Measurements from ENCODE around the gene NUDT1. TPM values are rescaled to one million over a fixed set of nuclear protein-coding genes. Genes with fewer than 3 reads are reported as not detected.

NUDT1 gene
- polyA plus RNA-seq, 5 donors: 17.9 to 27.1 (median 19.5) TPM

- DNase-seq: no peak
Observed at GRCh38 chr7:2245883-2246675, 4.1 kb downstream of the NUDT1 start.

GRCh38 chr7:2247141-2247995 lies 5.3 kb downstream of the NUDT1 start:
- no peak for DNase-seq

- DNase-seq: no peak
Observed at GRCh38 chr7:2248984-2249694, 7.1 kb downstream of the NUDT1 start.

- no peak for DNase-seq
Observed at GRCh38 chr7:2249744-2250323, 7.8 kb downstream of the NUDT1 start.

GRCh38 chr7:2251381-2251780 lies 9.4 kb downstream of the NUDT1 start:
- DNase-seq: no peak

- DNase-seq: no peak
Observed at GRCh38 chr7:2251841-2252771, 10.1 kb downstream of the NUDT1 start.

GRCh38 chr7:2253021-2253420 lies 11.0 kb downstream of the NUDT1 start:
- no peak for DNase-seq

- DNase-seq: no peak
Observed at GRCh38 chr7:2253525-2254244, 11.7 kb downstream of the NUDT1 start.

- no peak for DNase-seq
Observed at GRCh38 chr7:2254429-2255144, 12.6 kb downstream of the NUDT1 start.

- DNase-seq: no peak
Observed at GRCh38 chr7:2255145-2256139, 13.4 kb downstream of the NUDT1 start.

GRCh38 chr7:2256306-2257045 lies 14.4 kb downstream of the NUDT1 start:
- DNase-seq: no peak

- DNase-seq: no peak
Observed at GRCh38 chr7:2257046-2257551, 15.1 kb downstream of the NUDT1 start.

- no peak for DNase-seq
Observed at GRCh38 chr7:2257651-2258050, 15.6 kb downstream of the NUDT1 start.

GRCh38 chr7:2258661-2259365 lies 16.8 kb downstream of the NUDT1 start:
- DNase-seq: no peak

GRCh38 chr7:2259480-2259879 lies 17.5 kb downstream of the NUDT1 start:
- DNase-seq: no peak

- peak in 1 of 2 donors; percentile 38 for DNase-seq
Observed at GRCh38 chr7:2260820-2261219, 18.8 kb downstream of the NUDT1 start.
